IgD-negative memory B cell (primary cell): ENCODE results near the gene SEC24B. TPM values are rescaled to one million over a fixed set of nuclear protein-coding genes. Genes with fewer than 3 reads are reported as not detected.
A peak's percentile ranks its signal among the peaks of the same experiment; 100 is the strongest.
"Not testable (repeated sequence)": the region's sequence is repeated elsewhere in the genome, so short reads cannot be mapped to it uniquely, and the experiment has no call there.

ENCODE experiments used
- H3K27ac Mint-ChIP-seq, 3 donors: one replicate each; pipeline ENCODE4 v1.8.0; 2020 to 2022; ENCODE audit warnings: mild to moderate bottlenecking in 3 of 3, mixed read lengths in 3 of 3, moderate library complexity in 1 of 3
- H3K27me3 Mint-ChIP-seq: one replicate; pipeline ENCODE4 v1.8.0; 2021; ENCODE audit warnings: mixed read lengths
- H3K36me3 Mint-ChIP-seq: one replicate; pipeline ENCODE4 v1.8.0; 2020; ENCODE audit warnings: mild to moderate bottlenecking, mixed read lengths
- H3K4me1 Mint-ChIP-seq, 3 donors: one replicate each; pipeline ENCODE4 v1.8.0; 2020 to 2022; ENCODE audit warnings: mixed read lengths in 3 of 3, mild to moderate bottlenecking in 1 of 3
- H3K4me3 Mint-ChIP-seq, 4 donors: one replicate each; pipeline ENCODE4 v1.8.0; 2020 to 2022; ENCODE audit warnings: mild to moderate bottlenecking in 4 of 4, mixed read lengths in 4 of 4, moderate library complexity in 3 of 4
- H3K9me3 Mint-ChIP-seq, 3 donors: one replicate each; pipeline ENCODE4 v1.8.0; 2020 to 2021; ENCODE audit warnings: mixed read lengths in 3 of 3, mild to moderate bottlenecking in 1 of 3
- polyA plus RNA-seq: library from polyadenylated mRNA; unstranded; fragments of 300-500 nt; fragmentation: Illumina TruSeq; gene quantifications from one replicate; pipeline ENCODE4 v1.2.3, GENCODE V29; 2021

Gene SEC24B
- polyA plus RNA-seq, 1 donor from 2014 or later = 16.4 TPM

GRCh38 chr4:109447278-109447677, 13.7 kb downstream of the SEC24B start:
- peaks cover 7% of the 10 kb centered on the region for H3K36me3 Mint-ChIP-seq
- no peaks in the 10 kb centered on the region for H3K9me3 Mint-ChIP-seq
- peaks cover 36 to 54% (median 45%) of the 10 kb centered on the region in 3 donors for H3K4me1 Mint-ChIP-seq
- no peak overlapping the region for H3K27ac Mint-ChIP-seq
- H3K4me3 Mint-ChIP-seq = peak overlapping the region in 1 of 4 donors; percentile 37
- no peaks in the 10 kb centered on the region for H3K27me3 Mint-ChIP-seq

GRCh38 chr4:109451544-109452273, 18.1 kb downstream of the SEC24B start:
- H3K4me1 Mint-ChIP-seq = peaks cover 18 to 41% (median 40%) of the 10 kb centered on the region in 3 donors
- no peaks in the 10 kb centered on the region for H3K27me3 Mint-ChIP-seq
- no peak overlapping the region for H3K27ac Mint-ChIP-seq
- peaks cover 9% of the 10 kb centered on the region for H3K36me3 Mint-ChIP-seq
- H3K9me3 Mint-ChIP-seq = no peaks in the 10 kb centered on the region
- peak overlapping the region in 1 of 4 donors; percentile 4 for H3K4me3 Mint-ChIP-seq

GRCh38 chr4:109453110-109453509, 19.5 kb downstream of the SEC24B start:
- H3K27ac Mint-ChIP-seq, H3K27me3 Mint-ChIP-seq, H3K4me3 Mint-ChIP-seq, H3K9me3 Mint-ChIP-seq, H3K36me3 Mint-ChIP-seq: not testable (repeated sequence)
- peaks cover 13 to 37% (median 28%) of the 10 kb centered on the region in 3 donors for H3K4me1 Mint-ChIP-seq

- H3K27me3 Mint-ChIP-seq = no peaks in the 10 kb centered on the region
- peaks cover 14 to 23% (median 23%) of the 10 kb centered on the region in 3 donors for H3K4me1 Mint-ChIP-seq
- no peak overlapping the region for H3K27ac Mint-ChIP-seq
- no peak overlapping the region for H3K4me3 Mint-ChIP-seq
- peaks cover 9% of the 10 kb centered on the region for H3K36me3 Mint-ChIP-seq
- H3K9me3 Mint-ChIP-seq = no peaks in the 10 kb centered on the region
Observed at GRCh38 chr4:109462297-109462696, 28.7 kb downstream of the SEC24B start.

- Mint-ChIP-seq H3K27me3 (no peaks in the 10 kb centered on the region), H3K4me1 (peaks cover 14 to 23% (median 18%) of the 10 kb centered on the region in 3 donors), H3K4me3 (no peak overlapping the region), H3K27ac (no peak overlapping the region), H3K9me3 (no peaks in the 10 kb centered on the region), H3K36me3 (peaks cover 9% of the 10 kb centered on the region)
Observed at GRCh38 chr4:109462802-109463201, 29.2 kb downstream of the SEC24B start.

- H3K4me1 Mint-ChIP-seq = peaks cover 20 to 27% (median 22%) of the 10 kb centered on the region in 3 donors
- H3K4me3 Mint-ChIP-seq = no peak overlapping the region
- peak overlapping the region in 2 of 3 donors; percentile 39 to 46 for H3K27ac Mint-ChIP-seq
- H3K27me3 Mint-ChIP-seq = no peaks in the 10 kb centered on the region
- H3K36me3 Mint-ChIP-seq = peaks cover 9% of the 10 kb centered on the region
- no peaks in the 10 kb centered on the region for H3K9me3 Mint-ChIP-seq
Observed at GRCh38 chr4:109465069-109465468, 31.5 kb downstream of the SEC24B start.

GRCh38 chr4:109469915-109470314, 36.3 kb downstream of the SEC24B start:
- H3K4me3 Mint-ChIP-seq = no peak overlapping the region
- peak overlapping the region in 1 of 3 donors; percentile 46 for H3K27ac Mint-ChIP-seq
- H3K9me3 Mint-ChIP-seq = no peaks in the 10 kb centered on the region
- no peaks in the 10 kb centered on the region for H3K27me3 Mint-ChIP-seq
- peaks cover 26 to 39% (median 31%) of the 10 kb centered on the region in 3 donors for H3K4me1 Mint-ChIP-seq
- peaks cover 2% of the 10 kb centered on the region for H3K36me3 Mint-ChIP-seq

GRCh38 chr4:109472343-109472761, 38.7 kb downstream of the SEC24B start:
- Mint-ChIP-seq H3K4me3 (no peak overlapping the region), H3K36me3 (peaks cover 3% of the 10 kb centered on the region), H3K27ac (no peak overlapping the region), H3K9me3 (no peaks in the 10 kb centered on the region), H3K4me1 (peaks cover 22 to 38% (median 27%) of the 10 kb centered on the region in 3 donors), H3K27me3 (no peaks in the 10 kb centered on the region)

GRCh38 chr4:109473824-109474223, 40.2 kb downstream of the SEC24B start:
- no peaks in the 10 kb centered on the region for H3K9me3 Mint-ChIP-seq
- H3K36me3 Mint-ChIP-seq = peaks cover 3% of the 10 kb centered on the region
- H3K27me3 Mint-ChIP-seq = no peaks in the 10 kb centered on the region
- peak overlapping the region in 1 of 3 donors; percentile 18 for H3K27ac Mint-ChIP-seq
- peaks cover 19 to 31% (median 22%) of the 10 kb centered on the region in 3 donors for H3K4me1 Mint-ChIP-seq
- no peak overlapping the region for H3K4me3 Mint-ChIP-seq

- peak overlapping the region; percentile 5 to 53 (median 21) for H3K27ac Mint-ChIP-seq
- H3K36me3 Mint-ChIP-seq = peaks cover 2% of the 10 kb centered on the region
- peaks cover 2 to 6% (median 3%) of the 10 kb centered on the region in 3 donors for H3K4me1 Mint-ChIP-seq
- no peak overlapping the region for H3K4me3 Mint-ChIP-seq
- H3K27me3 Mint-ChIP-seq = no peaks in the 10 kb centered on the region
- H3K9me3 Mint-ChIP-seq = no peaks in the 10 kb centered on the region
Observed at GRCh38 chr4:109486007-109486406, 52.4 kb downstream of the SEC24B start.

- Mint-ChIP-seq H3K36me3 (peaks cover 4% of the 10 kb centered on the region), H3K27ac (no peak overlapping the region), H3K27me3 (no peaks in the 10 kb centered on the region), H3K9me3 (no peaks in the 10 kb centered on the region), H3K4me3 (no peak overlapping the region), H3K4me1 (peaks cover 0 to 2% (median 0%) of the 10 kb centered on the region in 3 donors)
Observed at GRCh38 chr4:109494563-109494962, 60.9 kb downstream of the SEC24B start.

- H3K4me1 Mint-ChIP-seq = peaks cover 0 to 2% (median 0%) of the 10 kb centered on the region in 3 donors
- no peak overlapping the region for H3K4me3 Mint-ChIP-seq
- H3K27ac Mint-ChIP-seq = no peak overlapping the region
- H3K9me3 Mint-ChIP-seq = no peaks in the 10 kb centered on the region
- no peaks in the 10 kb centered on the region for H3K27me3 Mint-ChIP-seq
- H3K36me3 Mint-ChIP-seq = peaks cover 4% of the 10 kb centered on the region
Observed at GRCh38 chr4:109495514-109495913, 61.9 kb downstream of the SEC24B start.

GRCh38 chr4:109496875-109497274, 63.3 kb downstream of the SEC24B start:
- Mint-ChIP-seq H3K4me1 (peaks cover 0 to 2% (median 0%) of the 10 kb centered on the region in 3 donors), H3K27ac (no peak overlapping the region), H3K27me3 (no peaks in the 10 kb centered on the region), H3K9me3 (no peaks in the 10 kb centered on the region), H3K36me3 (peaks cover 4% of the 10 kb centered on the region), H3K4me3 (no peak overlapping the region)

- Mint-ChIP-seq H3K36me3 (peaks cover 2% of the 10 kb centered on the region), H3K9me3 (no peaks in the 10 kb centered on the region), H3K27ac (no peak overlapping the region), H3K27me3 (no peaks in the 10 kb centered on the region), H3K4me1 (peaks cover 0 to 4% (median 2%) of the 10 kb centered on the region in 3 donors), H3K4me3 (no peak overlapping the region)
Observed at GRCh38 chr4:109497511-109497910, 63.9 kb downstream of the SEC24B start.

GRCh38 chr4:109499513-109499912, 65.9 kb downstream of the SEC24B start:
- Mint-ChIP-seq H3K4me3 (no peak overlapping the region), H3K9me3 (no peaks in the 10 kb centered on the region), H3K36me3 (peaks cover 8% of the 10 kb centered on the region), H3K27ac (no peak overlapping the region), H3K4me1 (peaks cover 1 to 4% (median 2%) of the 10 kb centered on the region in 3 donors), H3K27me3 (no peaks in the 10 kb centered on the region)

- H3K9me3 Mint-ChIP-seq = no peaks in the 10 kb centered on the region
- peaks cover 0 to 4% (median 3%) of the 10 kb centered on the region in 3 donors for H3K4me1 Mint-ChIP-seq
- peaks cover 6% of the 10 kb centered on the region for H3K36me3 Mint-ChIP-seq
- H3K27ac Mint-ChIP-seq = no peak overlapping the region
- H3K27me3 Mint-ChIP-seq = no peaks in the 10 kb centered on the region
- no peak overlapping the region for H3K4me3 Mint-ChIP-seq
Observed at GRCh38 chr4:109506890-109507289, 73.3 kb downstream of the SEC24B start.
